GM12874 (cell line): Measurements from ENCODE around the gene RIPOR3.

Experiments
- CTCF ChIP-seq: IDR thresholded peaks from 2 replicates; pipeline ENCODE4 v1.5.1; 2011; ENCODE audit warnings: low read depth, mild to moderate bottlenecking, control low read depth, low read length, moderate library complexity; ENCODE audit not compliant: insufficient read depth

RIPOR3 gene

GRCh38 chr20:50682065-50682464 lies 9.3 kb downstream of the RIPOR3 start:
- TF ChIP-seq CTCF: no peak

GRCh38 chr20:50681359-50682064 lies 9.8 kb downstream of the RIPOR3 start:
- no peak for TF ChIP-seq CTCF

- TF ChIP-seq CTCF: no peak
These were observed 11.0 kb downstream of the RIPOR3 start for GRCh38 chr20:50680105-50680960.

GRCh38 chr20:50679753-50680104 lies 11.6 kb downstream of the RIPOR3 start:
- no peak for TF ChIP-seq CTCF

GRCh38 chr20:50678169-50678898 lies 13.0 kb downstream of the RIPOR3 start:
- no peak for TF ChIP-seq CTCF

GRCh38 chr20:50676858-50677257 lies 14.5 kb downstream of the RIPOR3 start:
- no peak for TF ChIP-seq CTCF
